UCSD-AML1 (cell line): ENCODE measurements around the gene CSH1.
A peak's percentile ranks its signal among the peaks of the same experiment; 100 is the strongest.
"Not testable (repeated sequence)": the region's sequence is repeated elsewhere in the genome, so short reads cannot be mapped to it uniquely, and the experiment has no call there.

Source experiments
- DNase-seq: peaks from one replicate; lab custom pipeline; 2025; ENCODE audit not compliant: unreplicated experiment; lab: John Stamatoyannopoulos, UW

Gene CSH1

DNA sequence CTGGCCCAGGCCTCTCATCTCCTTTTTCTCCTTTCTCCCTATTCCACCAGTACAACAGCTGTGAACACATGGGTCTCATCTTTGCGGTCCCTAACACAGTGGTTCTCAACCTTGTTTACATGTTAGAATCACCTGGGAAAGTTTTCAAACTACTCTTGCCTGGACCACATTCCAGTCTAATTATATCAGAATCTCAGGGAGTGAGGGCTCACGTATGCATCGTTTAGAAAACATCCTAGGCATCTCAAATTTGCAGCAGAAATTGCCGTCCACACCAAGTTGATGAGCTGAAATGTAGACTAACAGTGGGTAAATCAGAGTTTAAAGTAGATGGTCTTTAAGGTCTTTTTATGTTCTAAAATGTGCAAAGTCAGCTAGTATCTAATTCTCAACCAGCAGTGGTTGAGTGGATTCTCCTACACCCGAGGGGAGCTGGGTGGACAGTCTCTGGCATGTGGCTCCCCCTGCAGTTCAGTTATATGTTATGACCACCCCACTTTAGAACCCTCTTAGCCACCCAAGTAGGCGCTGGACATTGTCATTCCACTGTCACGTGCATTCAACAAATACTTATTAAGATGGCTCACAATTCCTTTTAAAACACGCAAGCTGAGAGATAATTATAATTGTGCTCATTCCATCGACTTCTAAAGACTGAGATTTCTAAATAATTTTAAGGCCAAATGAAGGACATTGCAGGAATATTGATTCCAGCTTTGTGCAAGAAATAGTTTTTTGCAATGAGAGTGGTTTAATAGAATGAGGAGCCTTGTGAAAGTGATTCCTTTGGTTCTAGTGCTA, 26.7 kb downstream of the CSH1 start:
- DNase-seq: not testable (repeated sequence)

DNA sequence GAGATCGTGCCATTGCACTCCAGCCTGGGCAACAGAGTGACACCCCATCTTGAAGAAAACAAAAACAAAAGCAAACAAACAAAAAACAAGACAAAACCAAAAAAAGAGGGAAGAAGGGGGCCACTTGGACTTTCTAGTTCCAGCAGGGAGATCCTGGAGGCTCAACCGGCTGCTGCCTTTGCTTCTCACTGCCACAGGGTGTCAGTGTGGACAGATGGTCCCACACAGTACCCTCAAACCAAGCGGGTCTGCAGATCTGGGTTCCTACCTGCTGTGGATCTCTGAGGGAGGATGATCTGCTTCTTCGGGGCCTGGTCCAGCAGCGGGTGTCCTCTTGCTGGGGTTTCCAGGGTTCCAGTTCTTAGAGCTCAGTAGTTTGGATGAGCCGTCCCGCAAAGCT, 29.7 kb downstream of the CSH1 start:
- not testable (repeated sequence) for DNase-seq

DNA sequence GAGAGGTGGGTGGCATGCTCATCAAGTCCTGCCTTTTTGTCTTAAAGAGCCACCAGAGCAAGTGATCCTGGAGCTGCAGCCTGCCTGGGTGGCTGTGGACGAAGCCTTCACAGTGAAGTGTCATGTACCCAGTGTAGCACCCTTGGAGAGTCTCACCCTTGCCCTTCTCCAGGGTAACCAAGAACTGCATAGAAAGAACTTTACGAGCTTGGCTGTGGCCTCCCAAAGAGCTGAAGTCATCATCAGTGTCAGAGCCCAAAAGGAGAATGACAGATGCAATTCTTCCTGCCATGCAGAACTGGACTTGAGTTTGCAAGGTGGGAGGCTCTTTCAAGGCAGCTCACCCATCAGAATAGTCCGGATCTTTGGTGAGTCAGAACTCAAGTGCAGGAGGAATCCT, 37.1 kb downstream of the CSH1 start:
- DNase-seq: no peak

DNA sequence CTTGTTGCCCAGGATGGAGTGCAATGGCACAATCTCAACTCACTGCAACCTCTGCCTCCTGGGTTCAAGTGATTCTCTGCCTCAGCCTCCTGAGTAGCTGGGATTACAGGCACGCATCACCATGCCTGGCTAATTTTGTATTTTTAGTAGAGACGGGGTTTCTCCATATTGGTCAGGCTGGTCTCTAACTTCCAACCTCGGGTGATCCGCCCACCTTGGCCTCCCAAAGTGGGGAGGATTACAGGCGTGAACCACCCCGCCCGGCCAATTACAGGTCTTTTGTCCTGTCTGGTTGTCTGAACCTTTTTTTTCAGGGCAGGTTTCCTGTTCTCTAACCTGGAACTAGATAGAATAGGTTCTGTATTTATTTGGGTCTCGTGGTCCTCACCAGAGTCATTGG, 39.9 kb downstream of the CSH1 start:
- DNase-seq: not testable (repeated sequence)

DNA sequence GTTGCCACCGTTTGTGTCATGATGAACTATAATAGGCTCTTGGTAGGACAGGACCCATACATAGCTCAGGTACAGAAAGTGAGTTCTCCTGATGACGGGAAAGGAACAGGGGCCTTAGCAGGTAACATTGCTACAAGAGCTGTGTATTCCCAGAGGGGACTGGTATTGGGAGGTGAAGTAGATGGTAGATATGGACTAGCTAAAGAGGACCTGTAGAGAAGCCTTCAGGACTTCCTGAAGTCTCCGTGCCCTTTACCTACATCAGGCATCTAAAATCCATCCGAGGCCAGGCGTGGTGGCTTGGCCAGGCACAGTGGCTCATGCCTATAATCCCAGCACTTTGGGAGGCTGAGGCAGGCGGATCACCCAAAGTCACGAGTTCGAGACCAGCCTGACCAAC, 41.2 kb downstream of the CSH1 start:
- no peak for DNase-seq

DNA sequence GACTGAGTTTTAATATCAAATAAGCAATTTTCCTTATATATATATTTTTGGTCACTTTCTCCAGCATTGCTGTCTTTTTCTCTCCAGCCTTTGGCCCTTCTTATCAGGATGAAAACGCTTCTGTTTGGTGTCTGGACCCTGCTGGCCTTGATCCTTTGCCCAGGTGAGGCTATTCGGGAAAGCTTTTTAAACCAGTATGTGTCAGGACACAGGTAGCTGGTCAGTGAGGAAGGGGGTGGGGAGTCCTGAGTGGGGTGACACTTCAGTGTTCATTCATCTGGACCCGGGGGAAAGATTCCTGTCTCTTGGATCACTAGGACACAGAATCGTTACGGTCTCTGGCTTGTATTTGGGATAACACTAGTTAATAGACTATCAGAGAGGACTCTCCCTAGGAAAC, 41.7 kb downstream of the CSH1 start:
- DNase-seq: no peak

DNA sequence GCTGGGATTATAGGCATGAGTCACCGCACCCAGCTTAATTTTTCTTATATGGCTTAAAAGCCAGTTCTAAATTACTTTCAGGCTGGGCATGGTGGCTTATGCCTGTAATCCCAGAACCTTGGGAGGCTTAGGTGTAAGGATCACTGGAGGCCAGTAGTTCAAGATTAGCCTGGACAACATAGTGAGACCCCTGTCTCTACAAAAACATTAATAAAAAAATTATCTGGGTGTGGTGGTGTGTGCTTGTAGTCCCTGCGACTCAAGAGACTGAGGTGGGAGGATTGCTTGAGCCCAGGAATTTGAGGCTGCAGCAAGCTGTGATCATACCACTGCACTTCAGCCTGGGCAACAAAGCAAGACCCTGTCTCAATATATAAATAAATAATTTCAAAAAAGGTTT, 43.1 kb downstream of the CSH1 start:
- no peak for DNase-seq

DNA sequence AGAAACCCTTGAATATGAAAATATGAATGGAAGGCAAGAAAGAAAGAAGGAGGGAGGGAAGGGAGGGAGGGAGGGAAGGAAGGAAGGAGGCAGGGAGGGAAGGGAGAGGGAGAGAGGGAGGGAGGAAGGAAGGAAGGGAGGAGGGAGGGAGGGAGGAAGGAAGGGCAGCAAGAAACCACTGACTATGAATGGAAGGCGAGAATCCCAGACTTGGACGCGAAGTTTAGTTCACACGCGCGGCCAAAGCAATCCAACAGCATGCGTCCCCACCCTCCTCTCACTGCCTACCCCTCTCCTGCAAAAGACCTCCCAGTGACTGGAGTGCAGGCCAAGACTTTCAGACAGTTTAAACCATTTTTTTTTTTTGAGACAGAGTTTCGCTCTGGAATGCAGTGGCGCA, 46.0 kb downstream of the CSH1 start:
- DNase-seq: no peak

DNA sequence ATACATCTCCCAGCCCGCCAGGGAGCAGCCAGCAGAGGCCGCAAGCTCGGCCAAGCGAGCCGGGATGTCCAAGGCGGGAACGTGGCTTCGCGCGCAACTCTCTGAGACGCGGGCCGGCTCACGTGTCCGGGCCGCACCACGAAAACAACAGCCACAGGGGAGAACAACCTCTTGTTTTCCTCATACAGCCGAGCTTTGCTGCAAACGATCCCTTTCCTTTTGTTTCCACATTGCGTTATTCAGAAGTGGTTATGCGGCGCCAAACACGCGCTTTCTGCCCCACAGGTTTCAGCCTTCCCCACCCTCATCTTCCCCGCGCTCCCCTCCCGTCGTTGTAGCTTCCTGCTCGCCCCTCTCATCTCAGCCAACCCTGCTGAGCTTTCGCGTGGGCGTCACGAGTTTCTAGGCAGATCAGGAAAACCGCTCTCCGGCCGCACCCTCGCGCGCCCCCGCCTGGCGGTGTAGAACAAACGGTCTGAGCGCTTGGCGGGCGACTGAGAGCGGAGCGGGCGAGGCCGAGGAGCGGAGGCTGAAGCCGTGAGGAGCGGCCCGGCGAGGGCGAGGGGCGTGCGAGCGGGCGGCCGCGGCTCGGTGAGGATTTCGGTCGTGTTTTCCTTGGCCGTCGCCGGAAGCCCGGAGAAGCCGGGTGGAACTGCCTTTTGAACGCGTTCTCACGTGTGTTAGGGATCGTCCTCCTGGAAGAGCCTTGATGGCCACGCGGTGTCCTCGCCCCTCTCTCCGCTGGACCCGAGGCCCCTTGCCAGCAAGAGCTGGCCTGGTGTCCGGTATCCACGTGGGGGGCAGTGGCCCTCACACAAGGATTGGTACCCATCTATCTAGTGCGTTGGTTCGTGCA, 47.3 kb downstream of the CSH1 start:
- peak; percentile 82 for DNase-seq

DNA sequence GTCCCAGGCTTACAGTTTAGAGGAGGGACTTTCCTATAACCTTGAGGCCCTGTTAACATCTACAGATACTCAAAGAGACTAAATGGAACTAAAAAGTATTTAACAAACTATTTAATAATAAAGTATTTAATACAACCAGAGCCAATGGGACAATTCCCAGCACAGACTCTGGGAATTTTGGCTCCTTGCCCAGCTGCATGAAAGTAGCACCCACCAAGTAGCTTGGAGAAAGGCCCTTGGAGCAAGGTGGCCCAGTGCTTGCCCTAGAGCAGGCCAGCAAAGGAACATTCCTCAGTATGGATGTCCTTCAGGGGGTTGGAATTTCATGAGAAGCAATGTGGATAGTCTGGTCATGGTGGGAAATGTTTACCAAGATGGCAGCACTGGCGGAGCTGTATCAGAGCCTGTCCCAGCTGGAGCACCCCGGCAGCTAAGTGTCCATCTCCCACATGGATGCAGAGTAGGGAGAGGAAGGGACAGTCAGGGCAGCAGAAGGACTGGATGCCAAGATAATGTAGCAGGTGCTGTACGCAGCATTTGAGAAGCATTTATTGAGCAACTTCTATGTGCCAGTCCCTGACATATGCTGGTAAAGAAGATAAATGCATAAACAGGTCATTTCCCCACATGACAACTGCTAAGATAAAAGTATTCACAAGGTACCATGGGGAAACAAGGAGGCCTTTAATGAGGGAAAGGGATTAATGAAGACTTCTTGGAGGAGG, 48.7 kb downstream of the CSH1 start:
- DNase-seq: no peak

DNA sequence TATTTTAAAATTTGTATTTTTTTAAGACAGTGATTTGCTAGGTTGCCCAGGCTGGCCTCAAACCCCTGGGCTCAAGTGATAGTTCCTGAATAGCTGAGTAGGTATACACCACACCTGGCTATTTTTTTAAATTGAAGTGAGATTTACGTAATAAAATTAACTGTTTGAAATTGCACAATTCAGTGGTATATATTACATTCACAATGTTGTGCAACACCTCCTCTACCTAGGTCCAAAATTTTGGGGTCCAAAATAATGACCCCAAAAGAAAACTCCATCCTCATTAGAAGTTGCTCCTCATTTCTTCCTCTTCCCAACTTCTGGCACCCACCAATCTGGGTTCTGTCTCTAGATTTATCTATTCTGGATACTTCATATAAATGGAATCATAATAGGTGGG, 50.9 kb downstream of the CSH1 start:
- no peak for DNase-seq
